ENCODE measurements around the gene ADD1.

GRCh38 chr4:2963175-2963965, 119.7 kb downstream of the ADD1 start, which contains the start of the genes GRK4 and NOP14:
- TF ChIP-seq CTCF (conservative IDR thresholded peaks at IDR 0.05) (no peak; the same call in 1 of the 2 replicates), EZH2 (IDR thresholded peaks at IDR 0.05; ENCODE audit: low read depth) (no peak)
